Esophagus squamous epithelium (tissue), 5 donors: ENCODE results near the gene LBX2. TPM values are rescaled to one million over a fixed set of nuclear protein-coding genes. Genes with fewer than 3 reads are reported as not detected.
A peak's percentile ranks its signal among the peaks of the same experiment; 100 is the strongest.

ENCODE experiments used
- DNase-seq: peaks from one replicate; lab custom pipeline; 2025; lab: John Stamatoyannopoulos, UW
- H3K27ac ChIP-seq, 4 donors: fragments of 200-600 bp; sonication (generic); one replicate each; pipeline ENCODE4 v1.5.1; 2016 to 2019; ENCODE audit warnings: mild to moderate bottlenecking in 1 of 4
- H3K27me3 ChIP-seq, 4 donors: fragments of 200-600 bp; sonication (generic); 1 replicate in 3 of 4; 2 replicates in 1 of 4; pipeline versions ENCODE4 v1.5.1 to v1.6.0; 2017 to 2021; ENCODE audit warnings: antibody characterized with exemption in 1 of 4
- H3K36me3 ChIP-seq, 3 donors: fragments of 200-600 bp; sonication (generic); one replicate each; pipeline ENCODE4 v1.5.1; 2016 to 2019
- H3K4me1 ChIP-seq, 3 donors: fragments of 200-600 bp; sonication (generic); one replicate each; pipeline ENCODE4 v1.5.1; 2017 to 2019
- H3K4me3 ChIP-seq, 4 donors: fragments of 200-600 bp; sonication (generic); 1 replicate in 3 of 4; 2 replicates in 1 of 4; pipeline ENCODE4 v1.5.1; 2016 to 2019; ENCODE audit warnings: mild to moderate bottlenecking in 2 of 4, moderate library complexity in 1 of 4
- H3K9me3 ChIP-seq, 3 donors: fragments of 200-600 bp; sonication (generic); one replicate each; pipeline ENCODE4 v1.5.1; 2016 to 2019
- POLR2A ChIP-seq, 4 donors: fragments of 450-650 bp; IDR thresholded peaks; one replicate each; pipeline ENCODE4 v1.6.1; 2017; ENCODE audit warnings: antibody characterized with exemption in 4 of 4, mild to moderate bottlenecking in 4 of 4, moderate library complexity in 3 of 4
- WGBS, 2 donors: methylation state at CpG; one replicate each; pipeline ENCODE4 v1.1.5; 2018; 5-methylcytosine and 5-hydroxymethylcytosine counted together
- intact Hi-C: fragments of 100-400 bp; cut with DNase I; formaldehyde crosslinking; loops from one replicate; pipeline ENCODE4 v1.15.0; 2022
- total RNA-seq, 4 donors: library from RNA; depleted of rRNA; stranded (reverse); fragments of >200 nt; gene quantifications; one replicate each; pipeline ENCODE4 v1.1.0, GENCODE V29; 2016
- TF ChIP-seq, protein P1 (sequence below), 6 experiments: fragments of 450-650 bp in 4 of 6; fragments of 200-600 bp in 2 of 6; sonication (generic) in 2 of 6; IDR thresholded peaks; one replicate each; pipeline ENCODE4 v1.5.1; 2016 to 2019; ENCODE audit warnings: antibody characterized with exemption in 6 of 6, mild to moderate bottlenecking in 4 of 6, moderate library complexity in 4 of 6
- donor health status: DM: yes; HTN: yes; CAD: no.

LBX2 gene
- total RNA-seq, 4 donors from 2014 or later: 0.38 to 0.57 TPM; not detected in 2

- no peak for DNase-seq
- H3K4me3 ChIP-seq: peak overlapping the region; percentile 30 to 73 (median 61)
- intact Hi-C loops: no loop called here
- H3K27me3 ChIP-seq: peaks cover 7 to 58% (median 11%) of the 10 kb centered on the region in 4 donors
- peaks cover 41 to 74% (median 47%) of the 10 kb centered on the region in 3 donors for H3K4me1 ChIP-seq
- H3K9me3 ChIP-seq: no peaks in the 10 kb centered on the region
- peak overlapping the region; percentile 9 to 81 (median 76) for H3K27ac ChIP-seq
- no peak for TF ChIP-seq POLR2A (IDR thresholded peaks at IDR 0.05)
- TF ChIP-seq, protein P1, sequence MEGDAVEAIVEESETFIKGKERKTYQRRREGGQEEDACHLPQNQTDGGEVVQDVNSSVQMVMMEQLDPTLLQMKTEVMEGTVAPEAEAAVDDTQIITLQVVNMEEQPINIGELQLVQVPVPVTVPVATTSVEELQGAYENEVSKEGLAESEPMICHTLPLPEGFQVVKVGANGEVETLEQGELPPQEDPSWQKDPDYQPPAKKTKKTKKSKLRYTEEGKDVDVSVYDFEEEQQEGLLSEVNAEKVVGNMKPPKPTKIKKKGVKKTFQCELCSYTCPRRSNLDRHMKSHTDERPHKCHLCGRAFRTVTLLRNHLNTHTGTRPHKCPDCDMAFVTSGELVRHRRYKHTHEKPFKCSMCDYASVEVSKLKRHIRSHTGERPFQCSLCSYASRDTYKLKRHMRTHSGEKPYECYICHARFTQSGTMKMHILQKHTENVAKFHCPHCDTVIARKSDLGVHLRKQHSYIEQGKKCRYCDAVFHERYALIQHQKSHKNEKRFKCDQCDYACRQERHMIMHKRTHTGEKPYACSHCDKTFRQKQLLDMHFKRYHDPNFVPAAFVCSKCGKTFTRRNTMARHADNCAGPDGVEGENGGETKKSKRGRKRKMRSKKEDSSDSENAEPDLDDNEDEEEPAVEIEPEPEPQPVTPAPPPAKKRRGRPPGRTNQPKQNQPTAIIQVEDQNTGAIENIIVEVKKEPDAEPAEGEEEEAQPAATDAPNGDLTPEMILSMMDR (IDR thresholded peaks at IDR 0.05): no peak
- peaks cover 0 to 23% (median 9%) of the 10 kb centered on the region in 3 donors for H3K36me3 ChIP-seq
- 78 to 86% methylated on average over 19 to 26 of the region's 45 CpGs for WGBS, 2 donors
These were observed 4.4 kb upstream of the LBX2 start for GRCh38 chr2:74503506-74504475.

DNA sequence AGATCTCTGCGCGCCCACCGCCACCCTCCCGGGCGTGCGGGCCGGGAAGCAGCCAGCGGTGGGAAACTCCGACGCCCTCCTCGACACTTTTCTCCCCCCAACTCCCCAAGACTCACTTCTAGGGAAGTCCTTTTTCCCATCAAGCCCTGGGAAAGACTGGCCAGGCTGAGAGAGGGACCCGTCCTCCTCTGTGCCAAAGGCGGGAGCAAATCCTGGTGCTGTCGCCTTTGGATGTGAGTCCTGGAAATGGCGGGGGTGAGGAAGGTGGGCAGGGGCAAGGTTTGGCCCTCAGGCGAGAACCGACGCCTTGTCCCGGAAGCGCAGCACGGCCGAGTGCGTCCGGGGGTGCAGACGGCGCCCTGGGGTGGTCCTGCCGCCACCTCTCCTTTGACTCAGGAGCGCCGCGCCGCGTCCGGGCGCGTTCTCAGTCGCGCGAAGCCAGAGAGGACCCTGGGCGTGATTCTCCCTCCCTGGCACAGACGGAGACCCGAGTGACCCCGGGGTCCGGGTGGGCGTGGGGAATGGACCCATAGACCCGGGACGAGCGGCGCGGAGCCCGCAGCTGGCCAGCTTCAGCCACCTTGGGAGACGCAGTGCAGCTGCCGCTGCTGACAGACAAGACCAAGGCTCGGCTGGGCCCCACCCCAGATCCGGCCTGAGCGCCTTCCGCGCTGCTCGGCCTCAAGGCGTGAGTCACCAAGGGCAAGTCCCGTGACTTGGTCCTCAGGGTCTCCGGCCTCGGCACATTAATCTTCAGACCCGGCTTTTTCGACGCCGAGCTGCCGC, 3.5 kb upstream of the LBX2 start:
- Histone ChIP-seq H3K27ac (peak overlapping the region; percentile 9 to 81 (median 76)), H3K27me3 (peaks cover 7 to 60% (median 16%) of the 10 kb centered on the region in 4 donors), H3K36me3 (peaks cover 0 to 23% (median 9%) of the 10 kb centered on the region in 3 donors), H3K9me3 (no peaks in the 10 kb centered on the region), H3K4me1 (peaks cover 45 to 76% (median 50%) of the 10 kb centered on the region in 3 donors), H3K4me3 (peak overlapping the region; percentile 30 to 73 (median 61))
- DNase-seq: peak; percentile 15
- 2 to 11% methylated on average over 9 to 11 of the region's 67 CpGs for WGBS, 2 donors
- TF ChIP-seq POLR2A (IDR thresholded peaks at IDR 0.05): peak in 1 of 4 donors; percentile 69
- TF ChIP-seq, protein P1 (IDR thresholded peaks at IDR 0.05): peak in 2 of 6 experiments; percentile 5 to 22
- intact Hi-C loops: no loop called here

DNA sequence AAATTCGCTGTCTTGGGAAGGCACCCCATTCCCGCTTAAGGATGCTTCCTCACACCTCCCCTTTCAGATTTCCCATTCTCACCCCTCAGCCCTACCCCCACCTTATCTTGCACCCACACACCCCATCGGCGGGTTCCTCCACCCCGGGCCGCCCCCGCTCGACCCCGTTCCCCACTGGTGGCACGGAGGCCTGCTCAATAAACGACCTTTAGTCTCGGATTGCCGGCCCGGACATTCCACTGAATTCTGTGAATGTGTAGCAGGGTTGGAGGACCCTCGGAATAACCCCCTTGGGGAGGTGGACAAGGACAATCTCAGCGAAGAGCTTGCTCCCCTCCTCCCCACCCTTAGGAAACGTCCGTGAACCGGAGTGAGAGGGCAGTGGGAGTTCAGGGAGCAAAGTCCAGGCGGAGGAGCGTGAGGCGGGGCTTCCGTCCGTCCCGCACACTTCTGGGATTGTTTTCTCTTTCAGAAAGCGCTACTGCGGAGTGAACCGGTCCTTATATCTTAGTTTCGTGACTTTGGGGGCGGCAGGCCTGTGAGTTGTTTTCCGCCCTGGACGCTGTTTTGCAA, 2.8 kb upstream of the LBX2 start:
- WGBS, 2 donors: 22 to 45% methylated on average over 6 to 31 of the region's 32 CpGs
- DNase-seq: no peak
- intact Hi-C loops: no loop called here
- TF ChIP-seq POLR2A (IDR thresholded peaks at IDR 0.05): no peak
- TF ChIP-seq, protein P1 (IDR thresholded peaks at IDR 0.05): no peak
- peaks cover 0 to 23% (median 9%) of the 10 kb centered on the region in 3 donors for H3K36me3 ChIP-seq
- peak overlapping the region; percentile 30 to 73 (median 61) for H3K4me3 ChIP-seq
- H3K27me3 ChIP-seq: peaks cover 7 to 66% (median 20%) of the 10 kb centered on the region in 4 donors
- peak overlapping the region; percentile 9 to 81 (median 76) for H3K27ac ChIP-seq
- no peaks in the 10 kb centered on the region for H3K9me3 ChIP-seq
- peaks cover 52 to 81% (median 52%) of the 10 kb centered on the region in 3 donors for H3K4me1 ChIP-seq

DNA sequence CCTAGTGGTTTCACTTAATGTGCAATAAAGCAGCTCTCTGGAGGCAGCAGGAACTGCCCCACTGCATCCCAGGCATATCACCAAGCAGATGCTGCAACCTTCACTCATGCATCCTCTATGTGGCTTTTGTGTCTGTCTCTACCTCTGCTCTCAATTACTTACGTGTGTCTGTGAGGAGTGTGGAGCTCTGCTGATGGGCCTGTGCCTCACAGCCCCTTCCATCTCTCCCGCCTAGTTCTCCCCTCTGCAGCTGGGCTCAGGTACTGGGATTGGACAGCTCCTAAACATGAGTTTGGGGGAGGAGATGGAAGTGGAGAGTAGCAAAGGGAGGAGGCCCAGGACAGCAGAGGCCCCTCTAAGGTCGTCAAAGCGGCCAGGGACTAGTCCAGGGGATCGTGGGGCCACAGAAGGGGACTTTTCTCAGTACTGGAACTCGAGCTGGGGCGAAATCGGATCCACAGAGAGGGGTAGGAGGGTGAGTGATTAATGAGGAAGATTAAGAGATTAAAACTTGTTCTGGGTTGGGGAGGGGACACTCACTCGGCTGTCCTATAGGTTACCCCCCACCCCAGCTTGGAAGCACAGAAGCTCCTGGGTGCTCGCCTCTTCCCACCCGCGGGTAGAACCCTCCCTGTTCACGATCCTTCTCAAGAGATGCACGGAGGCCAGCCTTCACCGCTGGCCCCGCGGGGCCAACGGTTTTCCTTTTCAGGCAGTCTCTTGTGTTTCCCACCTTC, 2.1 kb upstream of the LBX2 start:
- intact Hi-C loops: no loop called here
- no peak for DNase-seq
- no peak overlapping the region for H3K27ac ChIP-seq
- no peaks in the 10 kb centered on the region for H3K9me3 ChIP-seq
- no peak for TF ChIP-seq POLR2A (IDR thresholded peaks at IDR 0.05)
- TF ChIP-seq, protein P1 (IDR thresholded peaks at IDR 0.05): no peak
- H3K4me1 ChIP-seq: peaks cover 47 to 77% (median 48%) of the 10 kb centered on the region in 3 donors
- H3K36me3 ChIP-seq: peaks cover 0 to 23% (median 9%) of the 10 kb centered on the region in 3 donors
- H3K27me3 ChIP-seq: peaks cover 7 to 74% (median 20%) of the 10 kb centered on the region in 4 donors
- H3K4me3 ChIP-seq: peak overlapping the region in 1 of 4 donors; percentile 73
- WGBS, 2 donors: 69 to 87% methylated on average over 15 to 18 of the region's 18 CpGs
